ENCODE measurements around the gene ARHGAP19.

GRCh38 chr10:97174941-97175340, 117.5 kb downstream of the ARHGAP19 start:
- no peak for TF ChIP-seq CTCF (IDR thresholded peaks at IDR 0.05; ENCODE audit: control extremely low read depth in 1 of 3, insufficient read depth in 1 of 3, low read depth in 1 of 3, low read length in 3 of 3)
- no peak for TF ChIP-seq EZH2 (IDR thresholded peaks at IDR 0.05; ENCODE audit: low read depth, low read length, severe bottlenecking)
- TF ChIP-seq MAX (IDR thresholded peaks at IDR 0.05): no peak
